KOPT-K1 (cell line): ENCODE measurements around the gene PLIN5.
"Not testable (repeated sequence)": the region's sequence is repeated elsewhere in the genome, so short reads cannot be mapped to it uniquely, and the experiment has no call there.

ENCODE experiments used
- H3K27ac ChIP-seq: fragments of 200-600 bp; sonication (generic); 2 replicates; pipeline ENCODE4 v1.5.1; 2016; ENCODE audit warnings: antibody characterized with exemption, mild to moderate bottlenecking, low read depth, low read length; ENCODE audit not compliant: poor library complexity, severe bottlenecking
- H3K36me3 ChIP-seq: fragments of 200-600 bp; sonication (generic); 2 replicates; pipeline ENCODE4 v1.5.1; 2017; ENCODE audit warnings: antibody characterized with exemption, mild to moderate bottlenecking, low read length, moderate library complexity; ENCODE audit not compliant: insufficient read depth
- H3K9me3 ChIP-seq: fragments of 200-600 bp; sonication (generic); 2 replicates; pipeline ENCODE4 v1.5.1; 2017; ENCODE audit warnings: antibody characterized with exemption, low read length, mild to moderate bottlenecking; ENCODE audit not compliant: insufficient read depth, poor library complexity, severe bottlenecking

The PLIN5 gene

DNA sequence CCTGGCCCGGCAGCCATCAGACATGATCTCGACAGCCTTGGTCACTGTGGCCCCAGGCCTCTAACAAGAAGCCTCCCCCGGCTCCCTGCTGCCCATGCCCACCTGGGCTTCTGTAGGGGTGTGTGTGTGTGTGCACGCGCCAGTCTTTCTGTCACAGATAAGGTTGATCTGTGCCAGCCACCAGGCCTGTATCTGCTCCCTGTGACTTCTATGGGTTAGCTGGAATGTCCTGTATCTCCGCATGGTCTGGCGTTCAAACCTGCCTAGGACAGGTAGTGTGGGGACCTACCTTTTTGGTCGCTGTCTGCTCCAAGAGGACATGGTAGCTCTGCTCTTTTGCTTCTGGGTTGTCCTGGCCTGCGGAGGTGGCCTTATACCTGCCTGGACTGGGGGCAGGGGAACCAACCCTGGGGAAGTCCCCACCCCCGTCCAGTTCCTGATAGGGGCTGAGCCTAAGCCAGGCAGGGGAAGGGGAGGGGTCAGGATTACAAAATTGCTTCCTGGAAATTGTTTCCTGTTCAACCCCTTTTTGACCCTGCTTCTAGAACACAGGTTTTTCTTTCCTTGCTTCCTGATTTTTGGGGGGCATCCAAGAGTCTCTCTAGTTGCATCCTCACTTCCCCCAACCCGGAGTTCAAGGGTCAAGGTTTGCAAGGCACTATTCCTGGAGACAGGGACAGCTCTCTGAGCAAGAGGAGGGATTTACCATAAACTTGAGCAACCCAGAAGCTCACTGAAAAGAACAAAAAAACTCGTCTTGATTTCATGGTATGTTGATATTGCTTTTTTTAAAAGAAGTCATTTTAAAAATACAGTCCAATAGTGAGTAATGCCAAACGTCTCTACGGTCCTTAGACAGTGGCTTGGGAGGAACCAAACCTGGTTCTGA, 4.9 kb upstream of the PLIN5 start, which contains the start of gene LRG1:
LRG1 (minus strand) TSS at position 344 of the 889 bp plus-strand sequence; CDS start at position 321, 23 bp downstream.
- Histone ChIP-seq H3K36me3 (no peaks in the 10 kb centered on the region), H3K9me3 (peaks cover 4% of the 10 kb centered on the region), H3K27ac (no peak within 1 kb of the TSS)

DNA sequence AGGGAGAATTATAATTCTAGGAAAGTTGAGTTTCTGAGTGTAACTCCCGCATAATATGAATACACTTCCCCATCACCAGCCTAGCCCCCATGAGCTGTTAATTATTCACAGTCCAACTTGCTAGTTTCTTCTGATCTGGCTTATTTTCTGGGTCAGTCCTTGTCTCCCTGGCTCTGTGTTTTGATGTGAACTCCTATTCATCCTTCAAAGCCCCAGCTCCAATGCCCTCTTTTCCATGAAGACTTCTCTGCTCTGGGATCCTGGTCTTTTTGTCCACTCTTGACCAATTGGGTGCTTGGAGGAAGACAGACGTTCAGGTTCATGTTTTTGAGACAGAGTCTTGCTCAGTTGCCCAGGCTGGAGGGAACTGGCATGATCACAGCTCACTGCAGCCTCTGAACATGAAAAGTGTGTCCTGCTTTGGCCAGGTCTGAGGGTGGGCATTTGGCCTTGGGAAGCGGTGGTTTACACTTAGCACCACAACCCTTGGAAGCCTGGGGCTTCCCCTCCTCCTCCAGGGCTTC, 4.2 kb upstream of the PLIN5 start:
- H3K36me3 ChIP-seq, result no peaks in the 10 kb centered on the region
- H3K9me3 ChIP-seq, result peaks cover 4% of the 10 kb centered on the region
- no peak overlapping the region for H3K27ac ChIP-seq

DNA sequence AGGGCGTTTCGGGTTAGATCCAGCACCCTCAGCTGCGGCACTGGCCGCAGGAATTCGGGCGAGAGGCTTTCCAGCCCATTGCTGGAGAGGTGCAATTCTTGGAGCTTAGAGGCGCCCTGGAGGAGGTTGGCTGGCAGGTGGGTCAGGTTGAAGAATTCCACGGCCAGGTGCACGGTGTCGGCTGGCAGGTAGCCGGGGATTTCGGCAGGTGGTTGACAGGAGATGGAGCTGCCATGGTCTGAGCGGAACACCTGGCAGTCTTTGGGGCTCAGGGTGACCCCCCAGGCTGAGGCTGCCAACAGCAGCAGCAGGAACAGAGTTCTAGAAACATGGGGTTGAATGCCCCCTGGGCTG, 3.6 kb upstream of the PLIN5 start:
- Histone ChIP-seq H3K9me3 (peaks cover 4% of the 10 kb centered on the region), H3K27ac (no peak overlapping the region), H3K36me3 (no peaks in the 10 kb centered on the region)

DNA sequence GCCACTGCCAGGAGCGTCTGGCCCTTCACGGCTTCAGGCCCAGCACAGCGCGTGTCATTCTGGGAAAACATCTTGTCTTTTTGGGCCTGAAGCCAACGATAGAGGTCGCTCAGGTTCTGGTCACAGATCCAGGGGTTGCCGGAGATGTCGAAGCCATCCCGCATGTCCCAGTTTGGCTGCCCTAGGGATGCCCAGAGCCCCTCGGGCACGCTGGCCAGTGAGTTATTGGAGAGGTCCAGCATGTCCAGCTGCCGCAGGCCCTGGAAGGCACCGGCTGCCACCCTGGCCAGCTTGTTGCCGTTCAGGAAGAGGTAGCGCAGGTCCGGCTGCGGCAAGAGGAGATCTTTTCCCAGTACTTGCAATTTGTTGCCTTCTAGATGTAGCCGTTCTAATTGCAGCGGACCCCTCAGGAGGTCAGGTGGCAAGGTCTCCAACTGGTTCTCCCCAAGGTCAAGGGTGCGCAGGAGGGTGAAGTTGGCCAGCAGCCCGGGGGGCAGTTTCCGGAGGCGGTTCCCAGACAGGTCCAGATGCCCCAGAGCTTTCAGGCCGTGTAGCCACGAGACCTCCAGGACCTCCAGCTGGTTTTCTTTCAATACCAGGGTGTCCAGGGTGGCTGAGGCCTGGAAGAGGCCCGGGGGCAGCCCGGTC, 3.1 kb upstream of the PLIN5 start:
- no peaks in the 10 kb centered on the region for H3K36me3 ChIP-seq
- H3K9me3 ChIP-seq, result peaks cover 4% of the 10 kb centered on the region
- H3K27ac ChIP-seq, result no peak overlapping the region

DNA sequence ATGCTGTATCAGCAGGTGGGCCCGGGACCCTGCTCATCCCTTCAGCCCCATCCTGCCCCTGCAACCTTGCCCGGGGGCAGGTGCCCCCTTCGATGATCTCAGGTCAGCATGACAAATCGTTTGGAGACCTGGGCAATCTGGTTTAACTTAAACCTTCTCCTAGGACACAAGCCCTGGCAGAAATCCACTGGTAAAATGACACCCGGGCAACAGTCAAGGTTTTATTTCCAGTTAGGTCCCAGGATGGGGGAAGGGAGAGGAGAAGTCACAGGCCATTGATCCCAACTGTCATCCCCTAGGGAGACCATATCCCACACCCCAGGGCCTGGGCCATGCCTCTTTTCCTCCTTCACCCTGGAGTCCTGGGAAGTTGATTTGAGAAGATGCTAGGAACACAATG, 1.8 kb upstream of the PLIN5 start:
- Histone ChIP-seq H3K27ac (no peak overlapping the region), H3K9me3 (peaks cover 4% of the 10 kb centered on the region), H3K36me3 (no peaks in the 10 kb centered on the region)

DNA sequence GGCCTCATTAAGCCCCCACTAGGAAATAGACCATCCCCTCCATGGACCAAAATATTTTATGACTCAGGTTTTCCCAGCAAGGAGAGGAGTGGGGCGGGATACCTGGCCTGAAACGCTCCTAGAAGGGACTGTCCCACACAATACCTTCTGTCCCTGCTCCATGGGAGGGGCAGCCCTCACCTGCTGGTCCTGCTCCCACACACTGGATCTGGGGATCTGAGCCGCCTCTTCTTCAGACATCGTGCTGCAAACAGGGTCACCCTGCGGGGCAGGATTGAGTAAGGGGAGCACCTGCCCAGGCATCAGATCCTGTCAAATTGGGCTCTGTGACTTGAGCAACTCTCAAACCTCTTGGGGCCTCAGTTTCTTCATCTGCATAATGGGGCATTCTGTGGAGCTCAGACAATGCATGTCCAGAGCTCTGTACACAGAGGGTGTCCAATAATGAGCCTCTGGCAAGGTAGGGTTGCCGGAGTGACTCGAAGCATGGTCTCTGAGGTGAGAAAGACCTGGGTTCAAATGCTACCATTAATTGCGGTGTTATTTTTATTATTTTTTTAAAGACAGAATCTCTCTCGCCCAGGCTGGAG, 1.1 kb downstream of the PLIN5 start:
- H3K36me3 ChIP-seq, result no peaks in the 10 kb centered on the region
- no peaks in the 10 kb centered on the region for H3K9me3 ChIP-seq
- no peak overlapping the region for H3K27ac ChIP-seq

DNA sequence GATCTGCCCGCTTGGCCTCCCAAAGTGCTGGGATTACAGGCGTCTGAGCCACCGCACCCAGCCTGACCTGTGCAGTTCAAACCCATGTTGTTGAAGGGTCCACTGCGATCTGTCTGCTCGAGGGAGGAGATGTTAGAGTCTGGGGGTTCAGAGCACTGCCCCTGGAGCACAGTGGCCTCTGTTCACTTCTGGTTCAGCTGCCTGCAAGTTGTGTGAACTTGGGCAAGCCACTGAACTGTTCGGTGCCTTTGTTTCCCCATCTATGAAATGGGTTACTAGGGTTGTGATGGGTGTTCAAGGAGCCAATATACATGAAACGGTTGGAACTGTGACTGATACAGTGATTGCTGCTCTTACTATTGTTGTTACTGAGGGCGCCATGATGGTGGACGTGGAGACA, 1.7 kb downstream of the PLIN5 start:
- Histone ChIP-seq H3K9me3 (no peaks in the 10 kb centered on the region), H3K27ac (no peak overlapping the region), H3K36me3 (no peaks in the 10 kb centered on the region)

DNA sequence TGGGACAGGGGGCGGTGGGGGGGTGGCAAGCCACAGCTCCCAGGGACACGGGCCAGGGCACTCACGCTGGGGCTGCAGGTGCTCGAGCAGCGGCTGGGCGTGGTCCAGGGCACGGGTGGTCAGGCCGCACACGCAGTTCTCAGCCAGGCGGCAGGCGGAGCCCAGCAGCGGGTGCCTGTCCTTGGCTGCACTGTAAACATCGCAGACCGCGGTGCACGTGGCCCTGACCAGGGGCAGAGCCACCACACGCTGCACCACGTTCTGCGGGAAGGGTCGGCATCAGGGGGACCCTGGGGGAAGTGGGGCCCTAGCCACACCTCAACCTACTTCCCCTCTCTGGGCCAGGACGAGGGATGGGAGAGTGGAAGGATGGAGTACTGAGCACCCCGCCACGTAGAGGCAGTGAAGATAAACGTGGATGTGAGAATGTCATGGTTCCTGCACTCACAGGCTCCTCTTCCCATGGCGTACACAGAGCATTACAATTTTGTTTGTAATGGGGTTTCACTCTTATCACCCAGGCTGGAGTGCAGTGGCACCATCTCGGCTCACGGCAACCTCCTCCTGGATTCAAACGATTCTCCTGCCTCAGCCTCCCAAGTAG, 3.4 kb downstream of the PLIN5 start:
- H3K36me3 ChIP-seq, result no peaks in the 10 kb centered on the region
- H3K9me3 ChIP-seq, result no peaks in the 10 kb centered on the region

DNA sequence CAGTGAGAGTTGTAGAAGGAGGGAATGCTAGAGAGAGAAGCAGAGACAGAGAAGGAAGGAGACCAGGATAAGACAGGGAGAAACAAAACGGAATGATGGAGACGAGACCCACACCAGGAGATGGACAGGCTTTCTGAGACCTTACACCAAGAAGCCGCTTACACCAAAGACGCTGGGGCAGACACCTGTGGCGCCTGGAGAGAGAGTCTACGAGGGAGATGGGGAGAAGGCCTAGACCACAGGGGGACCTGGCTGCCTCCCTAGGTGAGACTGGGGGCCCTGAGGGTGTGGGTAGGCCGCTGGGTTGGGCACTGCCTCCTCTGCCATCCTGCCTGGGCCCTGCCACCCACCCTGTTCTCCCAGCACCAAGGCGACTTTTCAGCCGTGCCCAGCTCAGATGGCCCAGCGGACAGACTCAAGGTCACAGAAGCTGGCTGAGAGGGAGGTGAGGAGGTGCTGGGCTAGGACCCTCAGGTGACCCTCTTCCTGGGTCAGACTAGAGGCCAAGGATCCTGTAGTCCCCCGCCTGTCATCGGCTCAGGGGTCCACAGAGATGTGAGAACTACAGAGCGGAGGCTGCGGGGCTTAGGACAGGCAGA, 5.0 kb downstream of the PLIN5 start:
- Histone ChIP-seq H3K9me3 (no peaks in the 10 kb centered on the region), H3K36me3 (no peaks in the 10 kb centered on the region)

More for the DNA sequence above, 3.4 kb downstream of the PLIN5 start:
- no peak overlapping the region for H3K27ac ChIP-seq

DNA sequence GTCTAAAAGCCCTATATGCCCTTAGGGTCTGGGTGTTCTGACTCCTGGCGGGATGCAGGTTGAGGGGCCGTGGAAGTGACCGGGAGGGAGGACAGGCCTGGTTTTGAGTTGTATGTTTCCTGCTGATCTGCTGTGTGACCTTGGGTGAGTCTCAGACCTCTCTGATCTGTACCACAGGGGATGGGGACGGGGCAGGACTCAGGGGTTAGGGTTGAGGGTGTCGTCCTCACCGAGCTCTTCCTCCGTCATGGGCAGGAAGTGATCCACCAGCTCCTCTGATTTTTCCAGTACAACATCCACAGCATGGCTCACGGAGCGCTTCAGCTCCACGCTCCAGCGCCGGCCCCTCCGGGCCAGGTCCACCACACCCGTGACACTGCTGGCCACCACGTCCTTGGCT, 6.2 kb downstream of the PLIN5 start:
- Histone ChIP-seq H3K9me3 (no peaks in the 10 kb centered on the region), H3K36me3 (no peaks in the 10 kb centered on the region), H3K27ac (no peak overlapping the region)

More for the DNA sequence above, 5.0 kb downstream of the PLIN5 start:
- H3K27ac ChIP-seq, result no peak overlapping the region

DNA sequence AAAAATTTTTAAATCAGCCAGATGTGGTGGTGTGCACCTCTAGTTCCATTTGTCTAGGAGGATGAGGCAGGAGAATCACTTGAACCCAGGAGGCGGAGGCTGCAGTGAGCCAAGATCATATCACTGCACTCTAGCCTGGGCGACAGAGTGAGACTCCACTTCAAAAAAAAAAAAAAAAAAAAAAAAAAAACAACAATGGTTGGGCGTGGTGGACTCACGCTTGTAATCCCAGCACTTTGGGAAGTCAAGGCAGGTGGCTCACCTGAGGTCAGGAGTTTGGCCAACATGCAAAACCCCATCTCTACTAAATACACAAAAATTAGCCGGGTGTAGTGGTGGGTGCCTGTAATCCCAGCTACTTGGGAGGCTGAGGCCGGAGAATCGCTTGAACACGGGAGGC, 7.6 kb downstream of the PLIN5 start:
- H3K27ac ChIP-seq, H3K9me3 ChIP-seq, H3K36me3 ChIP-seq: not testable (repeated sequence)

DNA sequence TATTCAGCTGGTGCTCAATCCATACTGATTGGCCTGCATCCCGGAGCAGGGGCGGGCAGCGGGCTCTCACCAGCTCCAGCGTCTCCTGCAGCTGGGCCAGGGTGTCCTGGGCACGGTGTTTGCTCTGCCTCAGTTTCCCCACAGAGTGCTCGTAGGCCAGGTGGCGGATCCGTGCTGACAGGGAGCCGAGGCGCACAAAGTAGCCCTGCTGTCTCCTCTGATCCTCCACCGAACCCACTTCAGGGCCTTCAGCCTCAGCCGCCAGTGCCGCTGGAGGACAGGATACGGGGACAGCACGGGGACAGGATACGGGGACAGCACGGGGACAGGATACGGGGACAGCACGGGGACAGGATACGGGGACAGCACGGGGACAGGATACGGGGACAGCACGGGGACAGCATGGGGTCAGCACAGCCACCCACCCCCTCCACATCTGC, 9.4 kb downstream of the PLIN5 start:
- Histone ChIP-seq H3K36me3 (no peaks in the 10 kb centered on the region), H3K9me3 (no peaks in the 10 kb centered on the region), H3K27ac (no peak overlapping the region)

DNA sequence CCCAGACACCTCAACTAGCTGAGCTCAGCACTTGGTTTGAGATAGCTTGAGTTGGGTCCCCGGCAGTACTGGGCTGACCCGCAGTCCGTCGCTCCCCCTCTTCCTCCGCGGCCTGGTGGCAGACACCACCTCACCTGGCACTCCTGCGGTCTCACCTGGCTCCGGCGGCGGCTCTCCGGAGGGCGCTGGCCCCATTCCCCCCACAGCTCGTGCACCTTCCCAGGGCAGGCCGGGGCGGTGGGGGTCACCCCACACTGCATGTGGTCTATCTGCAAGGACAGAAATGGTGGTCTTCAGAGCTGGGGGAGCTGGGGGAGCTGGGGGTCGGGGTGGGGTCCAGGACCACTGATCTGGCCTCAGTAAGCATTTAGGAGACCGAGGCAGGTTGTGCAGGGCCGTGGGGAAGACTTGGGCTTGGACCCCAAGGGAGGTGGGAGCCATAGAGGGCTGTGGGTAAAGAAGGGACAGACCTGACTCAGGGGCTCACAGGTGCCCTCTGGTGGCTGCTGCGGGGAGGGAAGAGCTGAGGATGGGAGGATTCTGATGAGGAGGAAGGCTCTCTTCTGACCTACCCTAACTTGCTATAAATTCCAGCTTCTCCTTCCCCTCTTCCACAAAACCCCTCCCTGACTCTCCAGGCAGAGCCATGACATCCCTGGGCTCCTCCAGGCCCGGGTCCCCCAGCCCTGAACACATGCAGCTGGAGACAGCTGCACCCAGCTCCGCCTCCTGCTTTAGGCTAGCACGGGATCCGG, 10.0 kb downstream of the PLIN5 start:
- H3K27ac ChIP-seq, result no peak overlapping the region
- no peaks in the 10 kb centered on the region for H3K36me3 ChIP-seq
- no peaks in the 10 kb centered on the region for H3K9me3 ChIP-seq
